Epidermal melanocyte (primary cell): ENCODE data around the gene BAX.
"Not testable (repeated sequence)": the region's sequence is repeated elsewhere in the genome, so short reads cannot be mapped to it uniquely, and the experiment has no call there.

Experiments used
- DNase-seq: peaks from one replicate; pipeline ENCODE4 v3.0.0; 2011; ENCODE audit warnings: low spot score; ENCODE audit not compliant: insufficient read length

Gene BAX

GRCh38 chr19:48954595-48955307 lies at the start of gene BAX:
Gene BAX, plus strand, starts transcription at chr19:48954875. Its CDS starts 54 bp downstream, at chr19:48954929.
- peak; percentile 97 for DNase-seq

- no peak for DNase-seq
These were observed 49.0 kb upstream of the BAX start for GRCh38 chr19:48905664-48906063.

GRCh38 chr19:48906324-48906723 lies 48.4 kb upstream of the BAX start:
- no peak for DNase-seq

GRCh38 chr19:48907671-48908070 lies 47.0 kb upstream of the BAX start:
- DNase-seq, result no peak

GRCh38 chr19:48909424-48910077 lies 45.1 kb upstream of the BAX start:
- DNase-seq, result not testable (repeated sequence)

- no peak for DNase-seq
These were observed 43.9 kb upstream of the BAX start for GRCh38 chr19:48910803-48911202.

GRCh38 chr19:48913114-48913889 lies 41.4 kb upstream of the BAX start:
- no peak for DNase-seq

- no peak for DNase-seq
These were observed 40.5 kb upstream of the BAX start for GRCh38 chr19:48914181-48914580.

GRCh38 chr19:48915757-48916156 lies 38.9 kb upstream of the BAX start:
- no peak for DNase-seq

GRCh38 chr19:48918071-48918470 lies 36.6 kb upstream of the BAX start:
- no peak for DNase-seq

- DNase-seq, result no peak
These were observed 35.9 kb upstream of the BAX start for GRCh38 chr19:48918801-48919247.

GRCh38 chr19:48919271-48919670 lies 35.4 kb upstream of the BAX start:
- DNase-seq, result not testable (repeated sequence)

GRCh38 chr19:48920949-48921348 lies 33.7 kb upstream of the BAX start:
- no peak for DNase-seq

- DNase-seq, result no peak
These were observed 32.8 kb upstream of the BAX start for GRCh38 chr19:48921721-48922500.

GRCh38 chr19:48922548-48923490 lies 31.9 kb upstream of the BAX start:
- no peak for DNase-seq

GRCh38 chr19:48925240-48925843 lies 29.3 kb upstream of the BAX start:
- DNase-seq, result no peak

- not testable (repeated sequence) for DNase-seq
These were observed 28.8 kb upstream of the BAX start for GRCh38 chr19:48925890-48926289.

GRCh38 chr19:48926909-48927308 lies 27.8 kb upstream of the BAX start:
- peak; percentile 87 for DNase-seq

- DNase-seq, result not testable (repeated sequence)
These were observed 27.0 kb upstream of the BAX start for GRCh38 chr19:48927692-48928091.
